SK-N-SH (cell line): Measurements from ENCODE around the gene ABCC12.
A peak's percentile ranks its signal among the peaks of the same experiment; 100 is the strongest.

Experiments used
- GATA2 ChIP-seq: sonication (generic); formaldehyde crosslinking; IDR thresholded peaks from 2 replicates; pipeline ENCODE4 v1.5.0; 2020; ENCODE audit warnings: mild to moderate bottlenecking, missing genetic modification reagents
- JUND ChIP-seq: IDR thresholded peaks from 2 replicates; pipeline ENCODE4 v1.4.0; 2012
- MAX ChIP-seq: IDR thresholded peaks from 2 replicates; pipeline ENCODE4 v1.4.0; 2012; ENCODE audit warnings: low read depth
- PBX3 ChIP-seq: IDR thresholded peaks from 2 replicates; pipeline ENCODE4; 2012
- RCOR1 ChIP-seq: fragments of 150-350 bp; IDR thresholded peaks from 2 replicates; pipeline ENCODE4 v1.6.1; 2017; ENCODE audit warnings: antibody characterized with exemption, low read length
- REST ChIP-seq: IDR thresholded peaks from 2 replicates; pipeline ENCODE4 v1.6.1; 2012; ENCODE audit warnings: mild to moderate bottlenecking, low read depth, low read length, moderate library complexity
- RFX5 ChIP-seq: IDR thresholded peaks from 2 replicates; pipeline ENCODE4 v1.6.1; 2012; ENCODE audit warnings: mild to moderate bottlenecking, improper control_type of control experiment, low read length
- TAF1 ChIP-seq: IDR thresholded peaks from 2 replicates; pipeline ENCODE4 v1.6.1; 2012; ENCODE audit warnings: low read depth, mild to moderate bottlenecking, low read length, moderate library complexity, borderline replicate concordance
- TEAD4 ChIP-seq: IDR thresholded peaks from 2 replicates; pipeline ENCODE4 v1.4.0; 2012; ENCODE audit warnings: mild to moderate bottlenecking, borderline replicate concordance; ENCODE audit not compliant: insufficient read depth
- TF ChIP-seq, protein P1 (sequence below): fragments of 200-600 bp; sonication (generic); IDR thresholded peaks from 2 replicates; pipeline ENCODE4 v1.6.1; 2017; ENCODE audit warnings: antibody characterized with exemption, mild to moderate bottlenecking, moderate library complexity
- TF ChIP-seq, protein P2 (sequence below): IDR thresholded peaks from 2 replicates; pipeline ENCODE4 v1.4.0; 2012; ENCODE audit warnings: low read depth, borderline replicate concordance

- TF ChIP-seq MAX (no peak), RFX5 (no peak), GATA2 (CRISPR knock-in tag) (0 out of 2 replicates have a peak, but pooled peaks have one; percentile 7), REST (peak; percentile 71; the same call in 1 of the 2 replicates), RCOR1 (no peak), PBX3 (no peak), JUND (no peak), TAF1 (no peak), TEAD4 (no peak)
- TF ChIP-seq, protein P1, sequence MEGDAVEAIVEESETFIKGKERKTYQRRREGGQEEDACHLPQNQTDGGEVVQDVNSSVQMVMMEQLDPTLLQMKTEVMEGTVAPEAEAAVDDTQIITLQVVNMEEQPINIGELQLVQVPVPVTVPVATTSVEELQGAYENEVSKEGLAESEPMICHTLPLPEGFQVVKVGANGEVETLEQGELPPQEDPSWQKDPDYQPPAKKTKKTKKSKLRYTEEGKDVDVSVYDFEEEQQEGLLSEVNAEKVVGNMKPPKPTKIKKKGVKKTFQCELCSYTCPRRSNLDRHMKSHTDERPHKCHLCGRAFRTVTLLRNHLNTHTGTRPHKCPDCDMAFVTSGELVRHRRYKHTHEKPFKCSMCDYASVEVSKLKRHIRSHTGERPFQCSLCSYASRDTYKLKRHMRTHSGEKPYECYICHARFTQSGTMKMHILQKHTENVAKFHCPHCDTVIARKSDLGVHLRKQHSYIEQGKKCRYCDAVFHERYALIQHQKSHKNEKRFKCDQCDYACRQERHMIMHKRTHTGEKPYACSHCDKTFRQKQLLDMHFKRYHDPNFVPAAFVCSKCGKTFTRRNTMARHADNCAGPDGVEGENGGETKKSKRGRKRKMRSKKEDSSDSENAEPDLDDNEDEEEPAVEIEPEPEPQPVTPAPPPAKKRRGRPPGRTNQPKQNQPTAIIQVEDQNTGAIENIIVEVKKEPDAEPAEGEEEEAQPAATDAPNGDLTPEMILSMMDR: no peak
- TF ChIP-seq, protein P2, sequence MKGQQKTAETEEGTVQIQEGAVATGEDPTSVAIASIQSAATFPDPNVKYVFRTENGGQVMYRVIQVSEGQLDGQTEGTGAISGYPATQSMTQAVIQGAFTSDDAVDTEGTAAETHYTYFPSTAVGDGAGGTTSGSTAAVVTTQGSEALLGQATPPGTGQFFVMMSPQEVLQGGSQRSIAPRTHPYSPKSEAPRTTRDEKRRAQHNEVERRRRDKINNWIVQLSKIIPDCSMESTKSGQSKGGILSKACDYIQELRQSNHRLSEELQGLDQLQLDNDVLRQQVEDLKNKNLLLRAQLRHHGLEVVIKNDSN: no peak
Measured at GRCh38 chr16:48113001-48113400, 42.8 kb downstream of the ABCC12 start.
